GM12872 (cell line): ENCODE measurements around the gene IL1RAPL2.

ENCODE experiments used
- CTCF ChIP-seq: IDR thresholded peaks from 3 replicates; pipeline ENCODE4 v1.5.1; 2011; ENCODE audit warnings: low read depth, mild to moderate bottlenecking, low read length, moderate library complexity; ENCODE audit not compliant: insufficient read depth

Gene IL1RAPL2

GRCh38 chrX:105650577-105650976 is 1084.6 kb downstream of the IL1RAPL2 start:
- TF ChIP-seq CTCF = no peak

DNA sequence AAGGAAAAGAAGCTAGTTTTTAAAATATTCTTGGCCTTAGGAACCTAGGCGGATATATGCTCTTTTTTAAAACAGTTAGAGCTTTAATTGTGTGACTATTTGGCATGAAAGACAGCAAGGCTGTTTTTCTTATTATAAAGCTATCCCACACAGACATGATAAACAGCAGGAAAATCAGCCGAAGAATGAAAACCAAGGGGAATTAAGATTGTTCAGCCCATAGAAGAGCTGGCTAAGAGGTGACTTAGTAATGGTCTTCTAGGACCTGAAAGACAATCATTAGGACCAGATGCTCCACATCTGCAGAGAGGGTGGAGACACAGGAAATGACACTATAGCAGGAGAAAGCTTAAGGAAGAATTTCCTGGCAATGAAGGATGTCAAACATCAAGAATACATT is 1085.0 kb downstream of the IL1RAPL2 start:
- TF ChIP-seq CTCF = no peak

DNA sequence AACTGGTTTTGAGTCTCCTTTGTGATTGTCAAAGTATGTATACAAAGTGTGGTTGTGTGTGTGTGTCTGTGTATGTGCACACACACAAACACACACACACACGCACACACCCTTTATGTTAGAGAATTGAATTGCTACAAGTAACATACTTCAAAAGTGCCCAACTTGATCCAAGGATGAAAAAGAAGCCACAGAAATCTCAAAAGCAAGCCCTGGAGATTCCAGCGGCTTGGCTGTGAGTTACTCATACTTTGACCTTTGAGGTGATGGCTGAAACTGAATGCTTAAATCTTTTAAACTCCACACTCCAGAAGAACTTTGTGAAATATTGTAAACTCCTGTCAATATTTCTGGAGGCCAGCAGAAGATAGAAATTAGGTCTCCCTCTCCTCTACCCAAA is 1087.9 kb downstream of the IL1RAPL2 start:
- TF ChIP-seq CTCF = no peak

- TF ChIP-seq CTCF = no peak
These were observed 1092.1 kb downstream of the IL1RAPL2 start for GRCh38 chrX:105658136-105658535.

GRCh38 chrX:105662248-105662647 is 1096.2 kb downstream of the IL1RAPL2 start:
- TF ChIP-seq CTCF = no peak

- no peak for TF ChIP-seq CTCF
These were observed 1098.2 kb downstream of the IL1RAPL2 start for GRCh38 chrX:105664243-105664642.

DNA sequence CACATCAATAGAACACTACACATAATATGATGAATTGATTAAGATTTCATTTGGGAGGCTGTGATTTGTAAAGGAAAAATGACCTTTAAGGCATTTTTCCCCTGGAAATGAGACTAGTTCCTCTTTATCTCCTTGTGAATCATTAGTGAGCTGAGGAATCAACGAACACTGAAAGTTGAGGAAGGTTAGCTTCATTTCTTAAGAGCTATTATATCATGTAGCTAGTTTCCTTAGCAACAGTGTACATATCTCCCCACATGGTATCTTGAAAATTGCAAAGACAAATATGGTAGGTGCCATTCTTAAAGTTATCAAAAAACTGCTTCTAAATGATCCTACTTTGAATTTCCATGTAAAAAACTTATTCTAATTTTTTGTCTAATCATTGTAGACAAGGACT is 1128.8 kb downstream of the IL1RAPL2 start:
- TF ChIP-seq CTCF = no peak

GRCh38 chrX:105695451-105695850 is 1129.5 kb downstream of the IL1RAPL2 start:
- no peak for TF ChIP-seq CTCF
